IPS DF 6.9 (cell line): Measurements from ENCODE around the gene FOXO6.

ENCODE experiments used
- DNase-seq: peaks from one replicate; pipeline ENCODE4 v3.0.0-alpha.2; 2013; ENCODE audit warnings: low read depth, low spot score
- H3K27ac ChIP-seq: one replicate; pipeline ENCODE4 v1.5.1; 2013; ENCODE audit warnings: low read length, control low read depth
- H3K27me3 ChIP-seq: 2 replicates; pipeline ENCODE4 v1.6.1; 2013; ENCODE audit warnings: mild to moderate bottlenecking, low read length; ENCODE audit not compliant: control insufficient read depth, insufficient read depth
- H3K36me3 ChIP-seq: 2 replicates; pipeline ENCODE4 v1.6.1; 2013; ENCODE audit warnings: low read length; ENCODE audit not compliant: control insufficient read depth, insufficient read depth
- H3K4me1 ChIP-seq: 2 replicates; pipeline ENCODE4 v1.6.1; 2013; ENCODE audit warnings: low read length; ENCODE audit not compliant: control insufficient read depth, insufficient read depth
- H3K4me3 ChIP-seq: 2 replicates; pipeline ENCODE4 v1.5.1; 2013; ENCODE audit warnings: mild to moderate bottlenecking, low read length
- H3K9me3 ChIP-seq: 2 replicates; pipeline ENCODE4 v1.6.1; 2013; ENCODE audit warnings: low read length, inconsistent platforms; ENCODE audit not compliant: control insufficient read depth, insufficient read depth
- WGBS: extraction: QIAGEN DNeasy Blood & Tissue Kit; methylation state at CpG from one replicate; pipeline ENCODE4 v1.1.7; 2013; ENCODE audit warnings: mixed read lengths, missing lambda C conversion rate; ENCODE audit not compliant: insufficient read length, insufficient coverage; 5-methylcytosine and 5-hydroxymethylcytosine counted together

FOXO6 gene

GRCh38 chr1:41385398-41386195 is 24.4 kb downstream of the FOXO6 start:
- DNase-seq, result no peak
- no peaks in the 10 kb centered on the region for H3K9me3 ChIP-seq
- peaks cover 3% of the 10 kb centered on the region; the same call in 1 of the 2 replicates for H3K27me3 ChIP-seq
- no peaks in the 10 kb centered on the region for H3K36me3 ChIP-seq
- no peak overlapping the region for H3K27ac ChIP-seq
- H3K4me1 ChIP-seq, result peaks cover 3% of the 10 kb centered on the region; the same call in 1 of the 2 replicates
- H3K4me3 ChIP-seq, result no peak overlapping the region
- WGBS, result no CpG with 5 or more reads among the region's 12 CpGs

GRCh38 chr1:41386196-41386663 is 25.0 kb downstream of the FOXO6 start:
- Histone ChIP-seq H3K9me3 (no peaks in the 10 kb centered on the region), H3K4me1 (peaks cover 3% of the 10 kb centered on the region; the same call in 1 of the 2 replicates), H3K36me3 (no peaks in the 10 kb centered on the region), H3K4me3 (no peak overlapping the region), H3K27me3 (peaks cover 3% of the 10 kb centered on the region; the same call in 1 of the 2 replicates), H3K27ac (no peak overlapping the region)
- no peak for DNase-seq
- WGBS, result no CpG with 5 or more reads among the region's 7 CpGs

- H3K4me3 ChIP-seq, result no peak overlapping the region
- no CpG with 5 or more reads among the region's 10 CpGs for WGBS
Observed at GRCh38 chr1:41387667-41388091, 26.4 kb downstream of the FOXO6 start.

GRCh38 chr1:41388510-41388909 is 27.3 kb downstream of the FOXO6 start:
- WGBS, result no CpG with 5 or more reads among the region's 6 CpGs
- no peak overlapping the region for H3K4me3 ChIP-seq

More at GRCh38 chr1:41387667-41388091, 26.4 kb downstream of the FOXO6 start:
- H3K27me3 ChIP-seq, result peaks cover 3% of the 10 kb centered on the region; the same call in 1 of the 2 replicates
- no peaks in the 10 kb centered on the region for H3K36me3 ChIP-seq
- peak; percentile 66 for DNase-seq
- H3K4me1 ChIP-seq, result peaks cover 6% of the 10 kb centered on the region; the same call in 1 of the 2 replicates
- H3K9me3 ChIP-seq, result no peaks in the 10 kb centered on the region
- no peak overlapping the region for H3K27ac ChIP-seq

GRCh38 chr1:41389009-41389408 is 27.8 kb downstream of the FOXO6 start:
- DNase-seq, result no peak
- no peaks in the 10 kb centered on the region for H3K36me3 ChIP-seq
- H3K27ac ChIP-seq, result no peak overlapping the region
- peaks cover 3% of the 10 kb centered on the region; the same call in 1 of the 2 replicates for H3K27me3 ChIP-seq
- peaks cover 9% of the 10 kb centered on the region for H3K4me1 ChIP-seq
- H3K4me3 ChIP-seq, result no peak overlapping the region
- WGBS, result no CpG with 5 or more reads among the region's 2 CpGs
- no peaks in the 10 kb centered on the region for H3K9me3 ChIP-seq

More at GRCh38 chr1:41388510-41388909, 27.3 kb downstream of the FOXO6 start:
- Histone ChIP-seq H3K27me3 (peaks cover 3% of the 10 kb centered on the region; the same call in 1 of the 2 replicates), H3K4me1 (peaks cover 7% of the 10 kb centered on the region), H3K27ac (no peak overlapping the region), H3K9me3 (no peaks in the 10 kb centered on the region), H3K36me3 (no peaks in the 10 kb centered on the region)
- DNase-seq, result no peak

GRCh38 chr1:41390166-41390565 is 28.9 kb downstream of the FOXO6 start:
- H3K27ac ChIP-seq, result no peak overlapping the region
- no peaks in the 10 kb centered on the region for H3K27me3 ChIP-seq
- DNase-seq, result no peak
- WGBS, result no CpG with 5 or more reads among the region's 10 CpGs
- peaks cover 14% of the 10 kb centered on the region for H3K4me1 ChIP-seq
- no peak overlapping the region for H3K4me3 ChIP-seq
- no peaks in the 10 kb centered on the region for H3K9me3 ChIP-seq
- H3K36me3 ChIP-seq, result no peaks in the 10 kb centered on the region

GRCh38 chr1:41390573-41390972 is 29.3 kb downstream of the FOXO6 start:
- no peaks in the 10 kb centered on the region for H3K27me3 ChIP-seq
- H3K9me3 ChIP-seq, result no peaks in the 10 kb centered on the region
- H3K36me3 ChIP-seq, result no peaks in the 10 kb centered on the region
- no CpG with 5 or more reads among the region's 1 CpG for WGBS
- no peak overlapping the region for H3K27ac ChIP-seq
- no peak overlapping the region for H3K4me3 ChIP-seq
- peaks cover 15% of the 10 kb centered on the region for H3K4me1 ChIP-seq
- no peak for DNase-seq

GRCh38 chr1:41391834-41392527 is 30.7 kb downstream of the FOXO6 start:
- no peak overlapping the region for H3K27ac ChIP-seq
- no peaks in the 10 kb centered on the region for H3K36me3 ChIP-seq
- no peaks in the 10 kb centered on the region for H3K9me3 ChIP-seq
- H3K4me1 ChIP-seq, result peaks cover 18% of the 10 kb centered on the region
- H3K27me3 ChIP-seq, result no peaks in the 10 kb centered on the region
- DNase-seq, result no peak
- no peak overlapping the region for H3K4me3 ChIP-seq
- no CpG with 5 or more reads among the region's 9 CpGs for whole genome bisulfite sequencing

GRCh38 chr1:41392528-41392924 is 31.3 kb downstream of the FOXO6 start:
- no peaks in the 10 kb centered on the region for H3K27me3 ChIP-seq
- WGBS, result no CpG with 5 or more reads among the region's 4 CpGs
- H3K27ac ChIP-seq, result no peak overlapping the region

GRCh38 chr1:41393716-41394368 is 32.6 kb downstream of the FOXO6 start:
- H3K36me3 ChIP-seq, result no peaks in the 10 kb centered on the region
- H3K9me3 ChIP-seq, result no peaks in the 10 kb centered on the region
- no peaks in the 10 kb centered on the region for H3K27me3 ChIP-seq
- WGBS, result no CpG with 5 or more reads among the region's 6 CpGs
- no peak overlapping the region for H3K4me3 ChIP-seq
- DNase-seq, result no peak
- H3K4me1 ChIP-seq, result peaks cover 15% of the 10 kb centered on the region
- H3K27ac ChIP-seq, result no peak overlapping the region

More at GRCh38 chr1:41392528-41392924, 31.3 kb downstream of the FOXO6 start:
- DNase-seq, result no peak
- Histone ChIP-seq H3K4me3 (no peak overlapping the region), H3K4me1 (peaks cover 16% of the 10 kb centered on the region), H3K9me3 (no peaks in the 10 kb centered on the region), H3K36me3 (no peaks in the 10 kb centered on the region)
